ENCODE measurements around the gene SIGLEC9. TPM values are rescaled to one million over a fixed set of nuclear protein-coding genes. Genes with fewer than 3 reads are reported as not detected.
A peak's percentile ranks its signal among the peaks of the same experiment; 100 is the strongest.

Gene SIGLEC9
- polyA plus RNA-seq, 3 donors, result 0.78 to 7.1 (median 4.3) TPM

GRCh38 chr19:51119101-51119500 lies 5.6 kb upstream of the SIGLEC9 start:
- 46 to 58% (median 47%) methylated on average over 4 of the region's 4 CpGs for WGBS, 3 donors

GRCh38 chr19:51119611-51120010 lies 5.1 kb upstream of the SIGLEC9 start:
- no peak overlapping the region for H3K27ac ChIP-seq (ENCODE audit: low read depth, low read length)
- 62 to 69% (median 68%) methylated on average over 6 of the region's 6 CpGs for WGBS, 3 donors

More at GRCh38 chr19:51119101-51119500, 5.6 kb upstream of the SIGLEC9 start:
- no peak overlapping the region for H3K27ac ChIP-seq (ENCODE audit: low read depth, low read length)

DNA sequence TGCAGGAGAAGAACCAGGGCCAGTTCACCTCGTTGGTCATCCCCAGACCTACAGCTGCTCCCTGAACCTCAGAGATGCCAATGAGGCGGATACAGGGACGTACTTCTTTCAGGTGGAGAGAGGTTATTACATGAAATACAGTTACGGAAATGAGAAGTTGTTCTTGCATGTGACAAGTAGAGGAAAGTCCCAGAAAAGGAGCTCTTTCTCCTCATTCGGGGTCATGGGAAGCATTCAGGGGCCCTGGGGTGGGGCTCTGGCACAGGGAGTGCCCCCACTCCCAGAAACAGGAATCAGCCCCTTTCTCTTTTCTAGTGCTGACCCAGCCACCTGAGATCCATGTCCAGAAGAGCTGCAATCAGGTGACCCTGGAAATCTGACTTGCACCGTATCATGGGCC lies 4.5 kb upstream of the SIGLEC9 start:
- WGBS, 3 donors, result 68 to 79% (median 75%) methylated on average over 6 of the region's 6 CpGs
- no peak overlapping the region for H3K27ac ChIP-seq (ENCODE audit: low read depth, low read length)

GRCh38 chr19:51121257-51121656 lies 3.4 kb upstream of the SIGLEC9 start:
- WGBS, 3 donors, result 81 to 88% (median 83%) methylated on average over 8 of the region's 8 CpGs
- H3K27ac ChIP-seq (ENCODE audit: low read depth, low read length), result no peak overlapping the region

DNA sequence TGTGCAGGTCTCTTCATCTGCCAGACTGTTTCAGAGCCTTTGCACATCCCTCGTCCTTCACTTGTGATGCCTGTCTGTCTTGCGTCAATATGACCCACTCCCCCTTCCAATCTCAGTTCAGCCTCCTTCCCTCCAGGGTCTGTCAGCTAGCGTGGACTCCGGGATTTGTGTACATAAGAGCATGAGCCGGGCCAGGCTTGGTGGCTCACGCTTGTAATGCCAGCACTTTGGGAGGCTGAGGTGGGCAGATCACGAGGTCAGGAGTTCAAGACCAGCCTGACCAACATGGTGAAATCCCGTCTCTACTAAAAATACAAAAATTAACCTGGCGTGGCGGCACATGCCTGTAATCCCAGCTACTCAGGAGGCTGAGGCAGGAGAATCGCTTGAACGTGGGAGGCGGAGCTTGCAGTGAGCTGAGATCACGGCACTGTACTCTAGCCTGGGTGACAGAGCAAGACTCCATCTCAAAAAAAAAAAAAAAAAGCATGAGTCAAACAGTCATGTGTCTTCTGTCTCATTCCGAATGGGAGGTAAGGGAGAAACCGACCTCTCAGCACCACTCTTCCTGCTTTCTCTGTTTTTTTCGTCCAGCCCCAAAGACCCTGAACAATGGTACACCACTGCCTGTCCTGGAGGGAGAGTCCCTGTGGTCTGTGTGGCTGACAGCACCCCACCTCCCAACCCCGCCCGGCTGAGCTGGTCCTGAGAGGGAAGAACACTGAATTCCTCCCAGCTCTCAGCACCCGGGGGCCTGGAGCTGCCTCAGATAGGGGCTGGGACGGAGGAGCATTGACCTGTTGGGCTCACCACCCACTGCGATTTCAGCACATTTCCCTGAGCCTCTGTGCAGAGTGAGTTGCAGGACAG lies 2.4 kb upstream of the SIGLEC9 start:
- WGBS, 3 donors, result 58 to 83% (median 77%) methylated on average over 22 of the region's 22 CpGs
- H3K27ac ChIP-seq (ENCODE audit: low read depth, low read length), result no peak overlapping the region

GRCh38 chr19:51123381-51123800 lies 1.3 kb upstream of the SIGLEC9 start:
- H3K27ac ChIP-seq (ENCODE audit: low read depth, low read length), result no peak overlapping the region
- WGBS, 3 donors, result 38 to 52% (median 49%) methylated on average over 6 of the region's 6 CpGs

DNA sequence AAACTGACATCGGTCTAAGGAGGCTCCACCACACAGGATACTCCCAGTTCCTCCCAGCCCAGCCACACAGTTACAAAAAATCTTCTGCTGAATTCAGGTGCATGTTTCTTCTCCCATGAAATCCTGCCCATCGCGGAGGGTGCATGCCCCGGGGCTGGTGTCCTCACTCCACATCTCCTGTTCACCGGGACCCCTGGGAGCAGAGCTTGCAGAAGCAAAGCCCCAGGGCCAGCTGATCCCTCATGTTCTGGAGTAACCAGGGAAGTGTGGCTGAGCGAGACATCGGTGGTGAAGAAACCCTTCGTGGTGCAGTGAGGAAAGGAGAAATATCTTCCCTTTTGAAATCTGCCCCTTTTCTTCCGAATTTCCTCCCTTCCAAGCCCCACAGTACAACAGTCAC lies 904 bp upstream of the SIGLEC9 start:
- no peak overlapping the region for H3K27ac ChIP-seq (ENCODE audit: low read depth, low read length)
- WGBS, 3 donors, result 59 to 68% (median 62%) methylated on average over 9 of the region's 9 CpGs

DNA sequence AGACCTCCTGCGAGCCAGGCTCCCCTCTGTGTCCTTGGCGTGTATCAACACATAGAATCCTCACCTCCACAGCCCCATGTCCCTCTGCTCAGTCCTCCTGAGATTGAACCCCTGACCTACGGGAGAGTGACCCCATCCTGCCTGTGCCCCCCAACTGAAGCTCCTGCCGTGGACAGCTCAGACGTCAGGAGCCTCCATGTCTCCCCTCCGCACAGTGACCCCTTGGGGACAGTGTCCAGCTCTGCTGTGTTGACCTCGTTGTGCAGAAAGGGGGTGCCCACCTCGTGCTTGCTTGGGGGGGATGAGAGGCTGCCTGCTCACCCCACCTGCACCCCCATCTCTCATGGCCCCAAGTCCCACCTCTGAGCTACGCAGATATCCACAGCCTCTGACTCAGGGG lies 490 bp upstream of the SIGLEC9 start:
- H3K27ac ChIP-seq (ENCODE audit: low read depth, low read length), result no peak overlapping the region
- 66 to 86% (median 81%) methylated on average over 9 of the region's 9 CpGs for WGBS, 3 donors

DNA sequence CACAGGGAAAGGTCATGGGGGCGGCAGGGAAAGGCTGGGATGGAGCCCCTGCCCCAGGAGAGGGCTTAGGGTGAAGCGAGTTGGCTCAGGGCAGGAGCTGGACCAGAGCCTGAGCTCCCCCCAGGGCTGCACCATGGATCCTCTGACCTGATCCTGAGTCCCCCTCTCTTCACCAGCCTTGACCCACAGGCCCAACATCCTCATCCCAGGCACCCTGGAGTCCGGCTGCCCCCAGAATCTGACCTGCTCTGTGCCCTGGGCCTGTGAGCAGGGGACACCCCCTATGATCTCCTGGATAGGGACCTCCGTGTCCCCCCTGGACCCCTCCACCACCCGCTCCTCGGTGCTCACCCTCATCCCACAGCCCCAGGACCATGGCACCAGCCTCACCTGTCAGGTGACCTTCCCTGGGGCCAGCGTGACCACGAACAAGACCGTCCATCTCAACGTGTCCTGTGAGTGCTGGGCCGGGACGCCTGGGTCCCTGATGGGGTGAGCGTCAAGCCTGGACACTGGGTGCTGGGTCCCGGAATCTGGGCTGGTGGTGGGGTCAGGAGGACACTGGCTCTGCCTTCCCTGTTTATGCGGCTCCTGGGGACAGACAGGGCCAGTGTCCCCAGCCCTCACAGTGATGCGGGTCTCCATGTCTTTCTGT lies 842 bp downstream of the SIGLEC9 start:
- WGBS, 3 donors, result 85 to 92% (median 91%) methylated on average over 16 of the region's 16 CpGs
- H3K27ac ChIP-seq (ENCODE audit: low read depth, low read length), result no peak overlapping the region

- no peak overlapping the region for H3K27ac ChIP-seq (ENCODE audit: low read depth, low read length)
- WGBS, 3 donors, result 59 to 79% (median 78%) methylated on average over 6 of the region's 6 CpGs
Measured at GRCh38 chr19:51127032-51127431, 2.3 kb downstream of the SIGLEC9 start.

- 42 to 64% (median 59%) methylated on average over 4 of the region's 4 CpGs for WGBS, 3 donors
- no peak overlapping the region for H3K27ac ChIP-seq (ENCODE audit: low read depth, low read length)
Measured at GRCh38 chr19:51127755-51128154, 3.0 kb downstream of the SIGLEC9 start.

GRCh38 chr19:51128227-51128626 lies 3.5 kb downstream of the SIGLEC9 start:
- 76 to 86% (median 86%) methylated on average over 7 of the region's 7 CpGs for WGBS, 3 donors
- no peak overlapping the region for H3K27ac ChIP-seq (ENCODE audit: low read depth, low read length)

DNA sequence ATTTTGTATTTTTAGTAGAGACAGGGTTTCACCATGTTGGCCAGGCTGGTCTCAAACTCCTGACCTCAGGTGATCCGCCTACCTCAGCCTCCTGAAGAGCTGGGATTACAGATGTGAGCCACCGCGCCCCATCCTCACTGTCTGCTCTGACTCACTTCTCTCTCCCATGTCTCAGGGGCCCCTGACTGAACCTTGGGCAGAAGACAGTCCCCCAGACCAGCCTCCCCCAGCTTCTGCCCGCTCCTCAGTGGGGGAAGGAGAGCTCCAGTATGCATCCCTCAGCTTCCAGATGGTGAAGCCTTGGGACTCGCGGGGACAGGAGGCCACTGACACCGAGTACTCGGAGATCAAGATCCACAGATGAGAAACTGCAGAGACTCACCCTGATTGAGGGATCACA lies 5.0 kb downstream of the SIGLEC9 start:
- H3K27ac ChIP-seq (ENCODE audit: low read depth, low read length), result no peak overlapping the region
- 79 to 88% (median 81%) methylated on average over 8 of the region's 8 CpGs for WGBS, 3 donors

DNA sequence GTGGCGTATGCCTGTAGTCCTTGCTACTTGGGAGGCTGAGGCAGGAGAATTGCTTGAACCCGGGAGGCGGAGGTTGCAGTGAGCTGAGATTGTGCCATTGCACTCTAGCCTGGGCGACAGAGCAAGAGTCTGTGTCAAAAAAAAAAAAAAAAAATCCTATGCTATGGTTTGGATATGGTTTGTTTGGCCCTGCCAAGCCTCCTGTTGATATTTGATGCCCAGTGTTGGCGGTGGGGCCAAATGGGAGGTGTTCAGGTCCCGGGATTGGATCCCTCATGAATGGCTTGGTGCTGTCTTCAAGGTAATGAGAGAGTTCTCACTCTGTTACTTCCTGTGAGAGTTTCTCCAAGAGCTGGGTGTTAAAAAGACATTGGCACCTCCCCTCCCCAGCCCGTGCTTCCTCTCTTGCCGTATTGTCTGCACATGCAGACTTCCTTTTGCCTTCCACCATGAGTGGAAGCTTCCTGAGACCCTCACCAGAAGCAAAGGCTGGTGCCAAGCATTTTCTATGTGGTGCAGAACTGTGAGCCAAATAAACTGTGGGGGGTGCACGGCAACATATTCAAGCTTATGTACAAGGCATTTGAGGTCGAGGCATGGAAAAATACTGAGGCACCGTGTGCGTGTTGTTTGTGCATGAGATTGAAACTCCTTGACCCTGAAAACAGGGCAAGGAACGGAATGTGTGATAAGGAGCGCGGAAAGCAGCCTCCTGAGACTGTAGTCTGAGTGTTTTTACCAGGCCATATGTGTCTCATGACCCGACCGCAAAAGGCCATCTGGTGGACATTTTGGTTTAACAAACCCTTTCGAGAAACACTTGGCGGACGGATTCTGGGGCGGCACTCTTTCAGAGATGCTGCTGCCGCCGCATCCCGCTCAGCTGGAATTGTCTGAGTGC lies 7.3 kb downstream of the SIGLEC9 start:
- no peak overlapping the region for H3K27ac ChIP-seq (ENCODE audit: low read depth, low read length)
- WGBS, 3 donors, result 26 to 47% (median 30%) methylated on average over 24 of the region's 24 CpGs

DNA sequence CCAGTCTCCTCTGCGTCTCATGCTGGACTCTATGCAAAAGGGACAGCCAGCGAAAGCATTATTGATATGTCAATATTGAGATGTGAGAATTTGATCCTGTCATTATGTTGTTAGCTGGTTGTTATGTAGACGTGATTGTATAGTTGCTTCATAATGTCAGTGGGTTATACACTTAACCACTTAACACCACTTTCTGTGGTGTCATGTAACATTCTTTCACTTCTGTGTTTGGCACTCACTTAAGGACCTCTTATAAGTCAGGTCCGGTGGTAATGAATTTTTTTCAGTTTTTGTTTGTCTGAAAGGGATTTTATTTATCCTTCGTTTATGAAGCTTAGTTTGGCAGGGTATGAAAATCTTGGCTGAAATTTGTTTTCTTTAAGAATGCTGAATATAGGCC lies 10.3 kb downstream of the SIGLEC9 start:
- WGBS, 3 donors, result 77 to 83% (median 79%) methylated on average over 5 of the region's 5 CpGs
- no peak overlapping the region for H3K27ac ChIP-seq (ENCODE audit: low read depth, low read length)

DNA sequence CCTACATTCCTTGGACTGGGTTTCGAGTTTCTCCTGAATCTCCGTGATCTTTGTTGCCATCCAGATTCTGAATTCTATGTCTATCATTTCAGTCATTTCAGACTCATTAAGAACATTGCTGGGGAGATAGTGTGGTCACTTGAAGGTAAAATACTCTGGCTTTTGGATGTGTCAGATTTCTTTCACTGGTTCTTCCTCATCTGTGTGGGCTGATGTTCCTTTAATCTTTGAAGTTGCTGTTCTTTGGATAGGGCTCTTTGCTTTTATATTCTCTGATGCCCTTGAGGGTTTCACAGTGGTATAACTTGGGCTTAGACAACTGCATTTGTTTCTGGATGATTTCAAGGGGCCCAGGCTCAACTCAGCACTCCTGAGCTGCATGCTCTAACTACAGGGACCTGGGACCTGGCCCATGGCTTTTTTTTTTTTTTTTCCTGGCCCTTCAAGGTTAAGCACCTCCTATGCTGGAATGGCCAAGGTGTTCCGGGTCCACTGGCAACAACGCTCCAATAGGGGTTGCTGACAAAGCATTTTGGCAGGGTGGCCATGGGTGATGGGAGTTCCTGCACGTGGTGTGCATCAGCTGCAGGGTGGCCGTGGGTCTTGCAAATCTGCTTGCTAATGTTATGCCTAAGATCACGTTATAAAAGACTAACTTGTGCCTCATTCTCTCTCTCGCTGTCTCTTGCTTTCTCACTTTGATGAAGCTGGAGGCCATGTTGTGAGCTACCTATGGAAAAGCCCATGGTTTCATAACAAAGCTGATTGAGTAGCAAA lies 11.5 kb downstream of the SIGLEC9 start:
- 73 to 82% (median 78%) methylated on average over 8 of the region's 8 CpGs for WGBS, 3 donors
- H3K27ac ChIP-seq (ENCODE audit: low read depth, low read length), result no peak overlapping the region

- H3K27ac ChIP-seq (ENCODE audit: low read depth, low read length), result peak overlapping the region; percentile 58
- WGBS, 3 donors, result 43 to 65% (median 59%) methylated on average over 12 of the region's 12 CpGs
Measured at GRCh38 chr19:51136851-51137551, 12.3 kb downstream of the SIGLEC9 start.

Measured in adipose tissue (tissue), 3 donors.